CD8-positive, alpha-beta memory T cell (primary cell): Measurements from ENCODE around the gene PRKCI. TPM values are rescaled to one million over a fixed set of nuclear protein-coding genes. Genes with fewer than 3 reads are reported as not detected.
A peak's percentile ranks its signal among the peaks of the same experiment; 100 is the strongest.

Experiments used
- CTCF ChIA-PET: fragments of 350-600 bp; sonication (Branson Sonifier 250); formaldehyde crosslinking; loops from one replicate; lab custom pipeline; 2021; ENCODE audit warnings: antibody characterized with exemption; lab: Charles Lee
- POLR2A ChIA-PET: fragments of 350-600 bp; sonication (Branson Sonifier 250); formaldehyde crosslinking; loops from one replicate; lab custom pipeline; 2021; ENCODE audit warnings: antibody characterized with exemption; lab: Charles Lee
- DNase-seq, 5 donors: peaks; one replicate each; pipeline versions ENCODE4 v3.0.0 to v3.0.0-alpha.2; 2020 to 2022; ENCODE audit warnings: mixed read lengths in 1 of 5
- H3K27ac ChIP-seq: one replicate; pipeline ENCODE4 v1.7.0; 2013; ENCODE audit warnings: low read depth, mild to moderate bottlenecking, low read length, moderate library complexity
- H3K27me3 ChIP-seq: 2 replicates; pipeline ENCODE4 v1.7.0; 2013; ENCODE audit warnings: low read length, mild to moderate bottlenecking; ENCODE audit not compliant: insufficient read depth, poor library complexity, severe bottlenecking
- H3K36me3 ChIP-seq: 2 replicates; pipeline ENCODE4 v1.7.0; 2013; ENCODE audit warnings: mild to moderate bottlenecking, low read length, moderate library complexity; ENCODE audit not compliant: insufficient read depth
- H3K4me1 ChIP-seq: 2 replicates; pipeline ENCODE4 v1.7.0; 2013; ENCODE audit warnings: mild to moderate bottlenecking, low read length, moderate library complexity; ENCODE audit not compliant: insufficient read depth
- H3K4me3 ChIP-seq: 2 replicates; pipeline ENCODE4 v1.7.0; 2013; ENCODE audit warnings: mild to moderate bottlenecking, low read length
- H3K9me3 ChIP-seq: 2 replicates; pipeline ENCODE4 v1.7.0; 2013; ENCODE audit warnings: mild to moderate bottlenecking, low read length
- H3K27ac Mint-ChIP-seq, 8 donors: one replicate each; pipeline ENCODE4 v1.8.0; 2020 to 2021; ENCODE audit warnings: mixed read lengths in 8 of 8, mild to moderate bottlenecking in 6 of 8, inconsistent platforms in 3 of 8, moderate library complexity in 3 of 8
- H3K27me3 Mint-ChIP-seq, 2 donors: one replicate each; pipeline ENCODE4 v1.8.0; 2020 to 2021; ENCODE audit warnings: mixed read lengths in 2 of 2, mild to moderate bottlenecking in 1 of 2, moderate library complexity in 1 of 2
- H3K36me3 Mint-ChIP-seq, 3 donors: one replicate each; pipeline ENCODE4 v1.8.0; 2020 to 2021; ENCODE audit warnings: mixed read lengths in 3 of 3, inconsistent platforms in 1 of 3, mild to moderate bottlenecking in 1 of 3
- H3K4me1 Mint-ChIP-seq, 3 donors: one replicate each; pipeline ENCODE4 v1.8.0; 2020 to 2021; ENCODE audit warnings: mixed read lengths in 3 of 3, inconsistent platforms in 1 of 3, mild to moderate bottlenecking in 1 of 3
- H3K4me3 Mint-ChIP-seq, 7 donors: one replicate each; pipeline ENCODE4 v1.8.0; 2020 to 2021; ENCODE audit warnings: mixed read lengths in 7 of 7, mild to moderate bottlenecking in 6 of 7, moderate library complexity in 4 of 7, inconsistent platforms in 2 of 7
- H3K9me3 Mint-ChIP-seq, 5 donors: one replicate each; pipeline ENCODE4 v1.8.0; 2020 to 2022; ENCODE audit warnings: mixed read lengths in 5 of 5, mild to moderate bottlenecking in 3 of 5, moderate library complexity in 2 of 5, inconsistent platforms in 1 of 5
- polyA plus RNA-seq: library from polyadenylated mRNA; unstranded; fragments of 300-500 nt; fragmentation: Illumina TruSeq; gene quantifications from one replicate; pipeline ENCODE4 v1.2.3, GENCODE V29; 2021
- total RNA-seq, 2 experiments: library from RNA; stranded (reverse); gene quantifications; one replicate each; pipeline ENCODE4 v1.2.3, GENCODE V29; 2021

PRKCI gene
- total and polyA plus RNA-seq, 3 experiments from 2014 or later, result 14.9 to 21.7 (median 19.9) TPM

DNA sequence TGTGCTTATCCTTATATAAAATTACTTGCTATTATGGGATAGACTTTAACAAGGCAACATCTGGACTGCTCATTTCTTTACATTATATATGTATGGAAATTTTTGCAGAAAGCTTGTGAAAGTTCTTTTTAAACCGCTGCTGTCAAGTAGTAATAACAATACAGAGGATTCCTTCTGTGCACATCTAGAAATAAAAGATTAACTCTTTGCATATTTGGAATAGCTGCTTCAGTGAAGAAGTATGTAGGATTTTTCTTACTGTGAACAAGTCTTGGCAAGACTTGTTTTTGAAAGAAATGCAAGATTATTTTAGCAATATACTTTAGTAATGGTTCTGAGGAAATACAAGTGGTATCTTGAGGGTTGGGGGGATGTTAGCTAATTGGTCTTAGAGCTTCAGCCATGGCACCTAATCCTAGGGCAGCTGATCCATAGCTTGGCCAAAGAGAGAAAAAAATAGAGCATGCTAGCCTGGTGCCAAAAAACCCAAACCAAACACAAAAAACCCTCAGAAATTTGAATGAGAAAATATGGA is 4.3 kb downstream of the PRKCI start:
- H3K9me3 Mint-ChIP-seq, result no peaks in the 10 kb centered on the region
- H3K4me3 Mint-ChIP-seq, result no peak overlapping the region
- H3K4me1 Mint-ChIP-seq, result peaks cover 36 to 57% (median 50%) of the 10 kb centered on the region in 3 donors
- Histone ChIP-seq H3K36me3 (no peaks in the 10 kb centered on the region), H3K4me3 (no peak overlapping the region), H3K27me3 (no peaks in the 10 kb centered on the region), H3K27ac (no peak overlapping the region), H3K9me3 (no peaks in the 10 kb centered on the region), H3K4me1 (peaks cover 8% of the 10 kb centered on the region)
- ChIA-PET POLR2A (no interaction called here), CTCF (no interaction called here)
- no peak for DNase-seq
- peak overlapping the region in 3 of 8 donors; percentile 4 to 55 (median 40) for H3K27ac Mint-ChIP-seq
- H3K27me3 Mint-ChIP-seq, result no peaks in the 10 kb centered on the region
- peaks cover 0 to 8% (median 0%) of the 10 kb centered on the region in 3 donors for H3K36me3 Mint-ChIP-seq

DNA sequence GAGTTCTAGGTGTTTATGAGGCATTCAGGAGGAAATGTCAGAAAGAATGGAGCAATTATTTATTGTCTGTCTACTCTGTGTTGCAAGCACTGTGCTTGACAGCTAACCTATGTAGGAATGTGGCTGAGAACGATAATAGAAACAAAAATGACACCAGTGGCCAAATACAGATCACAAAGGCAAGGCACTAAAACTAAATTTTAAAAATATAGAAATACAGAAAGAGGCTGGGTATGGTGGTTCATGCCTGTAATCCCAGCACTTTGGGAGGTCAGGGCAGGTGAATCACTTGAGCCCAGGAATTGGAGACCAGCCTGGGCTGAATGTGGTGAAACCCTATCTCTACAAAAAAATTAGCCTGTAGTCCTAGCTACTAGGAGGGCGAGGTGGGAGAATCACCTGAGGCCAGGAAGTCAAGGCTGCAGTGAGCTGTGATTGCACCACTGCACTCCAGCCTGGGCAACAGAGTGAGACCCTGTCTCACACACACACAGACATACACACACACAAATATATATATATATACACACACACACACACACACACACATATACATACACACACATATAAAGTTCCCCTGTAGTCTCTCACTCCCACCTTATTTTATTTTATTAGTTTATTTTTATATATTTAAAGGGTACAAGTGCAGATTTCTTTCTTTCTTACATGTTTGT is 6.0 kb downstream of the PRKCI start:
- Mint-ChIP-seq H3K36me3 (no peaks in the 10 kb centered on the region), H3K4me3 (no peak overlapping the region), H3K27ac (peak overlapping the region in 2 of 8 donors; percentile 17 to 53), H3K4me1 (peaks cover 31 to 48% (median 39%) of the 10 kb centered on the region in 3 donors), H3K27me3 (no peaks in the 10 kb centered on the region), H3K9me3 (no peaks in the 10 kb centered on the region)
- H3K4me3 ChIP-seq, result no peak overlapping the region
- H3K36me3 ChIP-seq, result no peaks in the 10 kb centered on the region
- CTCF ChIA-PET, result no interaction called here
- H3K27ac ChIP-seq, result no peak overlapping the region
- no peak for DNase-seq
- POLR2A ChIA-PET, result interaction anchor here (0.5 kb wide), 1 partner anchor 10 kb away, joined by 3 read pairs; no protein-coding TSS in a partner anchor
- H3K27me3 ChIP-seq, result no peaks in the 10 kb centered on the region
- peaks cover 4% of the 10 kb centered on the region for H3K4me1 ChIP-seq
- H3K9me3 ChIP-seq, result no peaks in the 10 kb centered on the region

DNA sequence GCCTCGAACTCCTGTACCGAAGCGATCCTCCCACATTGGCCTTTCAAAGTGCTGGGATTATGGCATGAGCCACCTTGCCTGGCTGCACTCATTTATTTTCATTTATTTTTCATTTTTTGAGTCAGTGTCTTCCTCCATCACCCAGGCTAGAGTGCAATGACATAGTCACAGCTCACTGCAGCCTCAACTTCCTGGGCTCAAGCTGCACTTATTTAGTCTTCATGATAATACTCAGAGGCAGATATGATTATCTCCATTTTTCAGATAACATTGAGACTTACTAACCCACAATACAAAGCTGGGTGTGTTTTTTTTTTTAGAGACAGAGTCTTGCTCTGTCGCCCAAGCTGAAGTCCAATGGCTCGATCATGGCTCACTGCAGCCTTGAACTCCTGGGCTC is 10.0 kb downstream of the PRKCI start:
- peaks cover 0 to 16% (median 5%) of the 10 kb centered on the region in 3 donors for H3K36me3 Mint-ChIP-seq
- Histone ChIP-seq H3K4me3 (no peak overlapping the region), H3K27ac (no peak overlapping the region), H3K36me3 (peaks cover 10% of the 10 kb centered on the region), H3K27me3 (no peaks in the 10 kb centered on the region), H3K4me1 (no peaks in the 10 kb centered on the region), H3K9me3 (no peaks in the 10 kb centered on the region)
- H3K4me3 Mint-ChIP-seq, result no peak overlapping the region
- POLR2A ChIA-PET, result no interaction called here
- CTCF ChIA-PET, result no interaction called here
- DNase-seq, result no peak
- H3K4me1 Mint-ChIP-seq, result peaks cover 10 to 15% (median 14%) of the 10 kb centered on the region in 3 donors
- H3K27ac Mint-ChIP-seq, result no peak overlapping the region
- H3K27me3 Mint-ChIP-seq, result no peaks in the 10 kb centered on the region
- H3K9me3 Mint-ChIP-seq, result no peaks in the 10 kb centered on the region

DNA sequence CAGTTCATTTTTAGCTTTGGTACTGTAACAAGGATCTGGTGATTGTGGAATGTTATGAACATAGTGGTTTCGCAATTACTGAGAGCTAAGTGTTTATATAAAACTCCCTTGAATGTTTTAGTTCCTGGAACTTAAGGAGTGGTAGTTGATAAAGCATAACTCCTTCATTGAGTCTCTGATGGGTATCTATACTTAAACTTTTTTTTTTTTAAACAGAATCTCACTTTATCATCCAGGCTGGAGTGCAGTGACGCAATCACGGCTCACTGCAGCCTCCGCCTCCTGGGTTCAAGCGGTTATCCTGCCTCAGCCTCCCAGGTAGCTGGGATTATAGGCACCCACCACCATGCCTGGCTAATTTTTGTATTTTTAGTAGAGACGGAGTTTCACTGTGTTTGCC is 11.3 kb downstream of the PRKCI start:
- Mint-ChIP-seq H3K36me3 (peaks cover 0 to 19% (median 5%) of the 10 kb centered on the region in 3 donors), H3K27me3 (no peaks in the 10 kb centered on the region), H3K4me3 (no peak overlapping the region), H3K9me3 (no peaks in the 10 kb centered on the region), H3K4me1 (peaks cover 4 to 6% (median 5%) of the 10 kb centered on the region in 3 donors), H3K27ac (no peak overlapping the region)
- Histone ChIP-seq H3K4me3 (no peak overlapping the region), H3K27ac (no peak overlapping the region), H3K9me3 (no peaks in the 10 kb centered on the region), H3K4me1 (no peaks in the 10 kb centered on the region), H3K27me3 (no peaks in the 10 kb centered on the region), H3K36me3 (peaks cover 10% of the 10 kb centered on the region)
- DNase-seq, result no peak
- ChIA-PET CTCF (no interaction called here), POLR2A (no interaction called here)

DNA sequence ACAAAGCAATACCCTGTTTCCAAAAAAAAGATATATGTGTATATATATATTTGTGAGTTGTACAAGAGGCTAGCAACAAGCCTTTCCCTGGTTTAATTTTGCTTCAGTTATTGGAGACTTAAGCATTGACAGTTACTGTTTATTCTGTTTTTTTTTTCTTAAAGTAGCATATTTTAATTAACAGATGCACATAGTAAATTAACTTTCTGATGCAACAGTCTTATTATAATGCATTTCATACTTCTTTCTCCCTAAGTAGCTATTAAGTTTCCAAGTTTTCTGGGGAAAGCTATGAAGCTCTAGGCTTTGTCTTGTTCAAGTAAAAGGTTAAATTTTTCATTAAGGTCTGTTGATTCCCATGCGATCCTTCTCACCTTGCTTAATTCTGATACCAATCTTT is 17.9 kb downstream of the PRKCI start:
- POLR2A ChIA-PET, result no interaction called here
- no peak overlapping the region for H3K4me3 ChIP-seq

DNA sequence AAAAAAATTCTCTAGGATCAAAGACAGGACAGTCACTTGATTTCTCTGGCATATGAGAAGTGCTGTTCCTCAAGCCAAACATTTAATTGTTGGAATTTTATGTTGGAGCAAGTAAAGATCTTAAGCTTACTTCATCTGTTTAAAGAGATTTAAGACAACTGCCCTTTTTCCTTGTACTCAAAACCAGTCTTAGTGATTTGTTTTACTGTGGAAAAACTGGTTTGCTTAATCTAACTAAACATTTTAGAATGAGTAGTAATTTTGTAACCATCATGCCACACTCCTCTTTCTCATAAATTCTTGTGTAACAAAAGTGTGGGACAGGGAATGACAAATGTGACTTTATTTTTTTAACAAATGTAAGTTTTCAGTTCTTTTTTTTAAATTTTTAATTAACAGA is 18.4 kb downstream of the PRKCI start:
- Histone ChIP-seq H3K36me3 (peaks cover 10% of the 10 kb centered on the region), H3K27ac (no peak overlapping the region), H3K27me3 (no peaks in the 10 kb centered on the region), H3K4me1 (no peaks in the 10 kb centered on the region), H3K9me3 (no peaks in the 10 kb centered on the region), H3K4me3 (no peak overlapping the region)
- no peaks in the 10 kb centered on the region for H3K9me3 Mint-ChIP-seq
- H3K27me3 Mint-ChIP-seq, result no peaks in the 10 kb centered on the region
- H3K4me1 Mint-ChIP-seq, result peaks cover 0 to 4% (median 0%) of the 10 kb centered on the region in 3 donors
- DNase-seq, result no peak
- no peak overlapping the region for H3K4me3 Mint-ChIP-seq
- ChIA-PET CTCF (interaction anchor here (0.9 kb wide), 1 partner anchor 201 kb away, joined by 3 read pairs; no protein-coding TSS in a partner anchor), POLR2A (no interaction called here)
- peaks cover 0 to 48% (median 21%) of the 10 kb centered on the region in 3 donors for H3K36me3 Mint-ChIP-seq
- no peak overlapping the region for H3K27ac Mint-ChIP-seq

More for the DNA sequence above, 17.9 kb downstream of the PRKCI start:
- H3K27me3 ChIP-seq, result no peaks in the 10 kb centered on the region
- peaks cover 10% of the 10 kb centered on the region for H3K36me3 ChIP-seq
- no peaks in the 10 kb centered on the region for H3K4me1 ChIP-seq
- CTCF ChIA-PET, result interaction anchor here (0.9 kb wide), 1 partner anchor 201 kb away, joined by 3 read pairs; no protein-coding TSS in a partner anchor
- no peak for DNase-seq
- H3K9me3 ChIP-seq, result no peaks in the 10 kb centered on the region
- Mint-ChIP-seq H3K27me3 (no peaks in the 10 kb centered on the region), H3K9me3 (no peaks in the 10 kb centered on the region), H3K4me1 (peaks cover 0 to 4% (median under 1%) of the 10 kb centered on the region in 3 donors), H3K27ac (no peak overlapping the region), H3K36me3 (peaks cover 0 to 44% (median 16%) of the 10 kb centered on the region in 3 donors), H3K4me3 (no peak overlapping the region)
- H3K27ac ChIP-seq, result no peak overlapping the region

DNA sequence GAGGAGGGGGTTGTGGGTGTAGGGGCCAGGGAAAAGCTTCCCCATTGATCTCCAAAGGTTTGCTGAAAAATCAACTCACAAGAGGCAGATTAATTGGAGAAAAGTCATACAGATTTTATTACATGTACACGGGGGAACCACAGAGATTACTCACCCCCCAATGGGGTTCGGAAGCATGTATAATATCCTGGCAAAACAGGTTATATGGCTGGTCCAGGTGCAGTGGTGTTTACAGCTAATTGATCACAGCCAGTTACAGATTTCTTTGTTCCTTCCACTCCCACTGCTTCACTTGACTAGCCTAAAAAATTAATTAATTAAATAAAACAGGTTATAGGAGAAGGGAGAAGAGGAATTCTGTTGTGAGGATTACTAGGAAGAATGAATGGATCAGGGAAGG is 22.4 kb downstream of the PRKCI start:
- POLR2A ChIA-PET, result interaction anchor here (0.6 kb wide), 1 partner anchor 15 kb away, joined by 3 read pairs; no protein-coding TSS in a partner anchor
- no peak overlapping the region for H3K27ac ChIP-seq
- CTCF ChIA-PET, result no interaction called here
- H3K4me3 Mint-ChIP-seq, result no peak overlapping the region
- H3K9me3 ChIP-seq, result no peaks in the 10 kb centered on the region
- peak overlapping the region in 2 of 8 donors; percentile 38 to 42 for H3K27ac Mint-ChIP-seq
- H3K27me3 ChIP-seq, result no peaks in the 10 kb centered on the region
- no peaks in the 10 kb centered on the region for H3K4me1 ChIP-seq
- H3K9me3 Mint-ChIP-seq, result no peaks in the 10 kb centered on the region
- no peak for DNase-seq
- H3K27me3 Mint-ChIP-seq, result no peaks in the 10 kb centered on the region
- H3K4me3 ChIP-seq, result no peak overlapping the region
- peaks cover 0 to 12% (median 4%) of the 10 kb centered on the region in 3 donors for H3K4me1 Mint-ChIP-seq
- H3K36me3 ChIP-seq, result no peaks in the 10 kb centered on the region
- peaks cover 4 to 44% (median 21%) of the 10 kb centered on the region in 3 donors for H3K36me3 Mint-ChIP-seq

DNA sequence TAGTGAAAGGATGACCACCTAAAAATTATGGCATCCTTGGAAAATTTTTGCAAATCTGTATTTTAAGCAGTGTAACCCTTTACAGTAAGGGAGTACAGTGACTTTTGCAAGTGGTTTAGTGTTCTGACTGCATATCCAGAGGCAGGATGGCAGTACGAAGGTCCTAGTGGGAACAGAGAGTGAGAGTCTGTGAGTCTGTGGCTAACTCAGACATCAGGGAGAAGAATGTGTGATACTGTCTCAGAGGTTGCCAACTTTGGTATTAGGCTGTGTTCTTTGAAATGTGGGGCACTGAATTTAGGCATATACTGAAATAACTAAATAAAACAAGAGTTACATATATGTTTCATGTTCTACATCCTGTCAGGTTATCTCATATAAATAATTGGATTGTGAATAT is 25.7 kb downstream of the PRKCI start:
- no peak overlapping the region for H3K4me3 Mint-ChIP-seq
- H3K9me3 ChIP-seq, result no peaks in the 10 kb centered on the region
- H3K27me3 ChIP-seq, result no peaks in the 10 kb centered on the region
- DNase-seq, result no peak
- CTCF ChIA-PET, result no interaction called here
- POLR2A ChIA-PET, result no interaction called here
- H3K36me3 Mint-ChIP-seq, result peaks cover 8 to 42% (median 17%) of the 10 kb centered on the region in 3 donors
- H3K27me3 Mint-ChIP-seq, result no peaks in the 10 kb centered on the region
- no peak overlapping the region for H3K4me3 ChIP-seq
- no peak overlapping the region for H3K27ac ChIP-seq
- H3K27ac Mint-ChIP-seq, result peak overlapping the region in 2 of 8 donors; percentile 43 to 66
- no peaks in the 10 kb centered on the region for H3K4me1 ChIP-seq
- no peaks in the 10 kb centered on the region for H3K9me3 Mint-ChIP-seq
- H3K4me1 Mint-ChIP-seq, result peaks cover 0 to 8% (median 4%) of the 10 kb centered on the region in 3 donors
- H3K36me3 ChIP-seq, result no peaks in the 10 kb centered on the region
